VCaP (cell line): ENCODE results near the gene SLC24A3.

Source experiments
- H3K27ac ChIP-seq: fragments of 450-650 bp; 2 replicates; pipeline ENCODE4 v1.5.1; 2017
- CTCF ChIP-seq: fragments of 450-650 bp; conservative IDR thresholded peaks from 2 replicates; pipeline ENCODE4 v1.5.1; 2017; ENCODE audit warnings: mild to moderate bottlenecking, moderate library complexity

SLC24A3 gene

GRCh38 chr20:19212469-19212815, at the start of gene SLC24A3:
Gene SLC24A3 (plus strand): TSS chr20:19212642.
- TF ChIP-seq CTCF = no peak
- H3K27ac ChIP-seq = peak within 1 kb of the TSS; percentile 81

DNA sequence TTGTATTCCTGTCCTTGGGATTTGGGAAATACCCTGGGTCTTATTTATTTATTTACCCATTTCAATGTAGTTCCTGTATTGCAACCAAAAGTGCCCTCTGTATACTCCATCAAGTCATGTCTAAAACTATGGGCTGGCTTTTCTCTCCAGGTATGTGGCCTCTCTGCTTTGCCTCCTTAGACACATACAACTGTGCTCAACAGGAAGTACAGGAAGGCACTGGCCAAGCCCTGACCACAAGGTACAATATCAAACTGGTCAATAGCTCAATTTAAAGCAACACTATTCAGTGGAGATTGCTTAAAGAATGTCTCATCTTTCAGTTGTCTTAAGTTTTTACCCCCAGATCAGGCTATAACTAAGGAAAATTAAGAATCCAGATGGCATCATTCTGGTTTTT, 42.3 kb upstream of the SLC24A3 start:
- no peak for TF ChIP-seq CTCF
- H3K27ac ChIP-seq = no peak overlapping the region

- no peak overlapping the region for H3K27ac ChIP-seq
- TF ChIP-seq CTCF = no peak
Observed at GRCh38 chr20:19172637-19173036, 39.8 kb upstream of the SLC24A3 start.

DNA sequence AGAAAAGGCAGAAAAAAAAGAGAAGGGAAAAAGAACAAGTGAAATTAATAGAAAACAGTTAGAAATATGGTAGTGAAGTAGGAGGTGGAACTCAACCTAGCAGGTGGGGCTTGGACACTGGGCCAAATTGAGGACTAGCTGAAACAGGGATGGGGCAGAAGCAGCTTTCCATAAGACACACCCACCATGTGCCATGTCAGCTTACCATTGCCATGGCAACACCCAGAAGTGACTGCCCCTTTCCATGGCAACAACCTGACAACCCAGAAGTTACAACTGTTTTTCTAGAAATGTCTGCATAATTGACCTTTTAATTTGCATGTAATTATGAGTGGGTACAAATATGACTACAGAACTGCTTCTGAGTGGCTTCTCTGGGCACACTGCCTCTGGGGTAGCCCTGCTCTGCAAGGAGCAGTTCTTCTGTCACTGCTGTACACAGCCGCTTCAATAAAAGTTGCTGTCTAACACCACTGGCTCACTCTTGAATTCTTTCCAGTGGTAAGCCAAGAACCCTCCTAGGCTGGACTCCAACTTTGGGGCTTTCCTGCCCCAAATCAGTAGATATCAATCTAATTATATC, 35.9 kb upstream of the SLC24A3 start:
- H3K27ac ChIP-seq = no peak overlapping the region
- TF ChIP-seq CTCF = no peak

GRCh38 chr20:19181552-19181951, 30.9 kb upstream of the SLC24A3 start:
- no peak for TF ChIP-seq CTCF
- no peak overlapping the region for H3K27ac ChIP-seq

DNA sequence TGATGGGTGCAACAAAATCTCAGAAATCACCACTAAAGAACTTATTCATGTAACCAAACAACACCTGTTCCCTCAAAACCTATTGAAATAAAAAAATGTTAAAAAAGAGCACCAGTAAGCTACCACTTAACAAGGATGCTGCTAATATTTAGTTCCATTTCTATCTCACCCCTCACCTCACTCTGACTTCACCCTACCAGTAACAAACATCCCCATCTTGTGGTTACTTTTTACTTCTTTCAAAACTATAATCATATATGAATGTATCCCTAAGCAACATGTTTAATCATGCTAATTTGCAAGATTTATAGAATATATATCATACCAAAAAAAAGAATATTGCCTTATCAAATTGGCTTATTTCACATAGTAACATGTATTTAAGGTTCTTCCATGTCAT, 27.4 kb upstream of the SLC24A3 start:
- peak; percentile 36; the same call in 1 of the 2 replicates for TF ChIP-seq CTCF
- H3K27ac ChIP-seq = no peak overlapping the region

DNA sequence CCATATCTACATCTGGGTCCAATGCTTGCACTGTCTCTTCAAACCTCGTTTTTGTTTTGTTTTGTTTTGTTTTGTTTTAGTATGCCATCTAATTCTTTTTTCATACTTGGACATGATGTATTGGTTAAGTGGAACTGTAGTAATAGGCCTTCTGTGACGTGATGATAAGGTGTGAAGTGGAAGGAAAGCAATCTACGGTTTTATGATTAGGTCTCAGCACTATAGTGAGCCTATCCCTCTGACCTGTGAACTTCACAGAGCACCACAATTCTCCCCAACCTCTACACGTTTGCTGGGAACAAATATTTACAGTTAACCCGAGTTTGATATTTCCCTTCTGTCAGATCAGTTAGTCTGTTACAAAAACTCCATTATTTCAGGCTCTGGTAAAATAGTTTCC, 19.1 kb upstream of the SLC24A3 start:
- TF ChIP-seq CTCF = no peak
- H3K27ac ChIP-seq = no peak overlapping the region

DNA sequence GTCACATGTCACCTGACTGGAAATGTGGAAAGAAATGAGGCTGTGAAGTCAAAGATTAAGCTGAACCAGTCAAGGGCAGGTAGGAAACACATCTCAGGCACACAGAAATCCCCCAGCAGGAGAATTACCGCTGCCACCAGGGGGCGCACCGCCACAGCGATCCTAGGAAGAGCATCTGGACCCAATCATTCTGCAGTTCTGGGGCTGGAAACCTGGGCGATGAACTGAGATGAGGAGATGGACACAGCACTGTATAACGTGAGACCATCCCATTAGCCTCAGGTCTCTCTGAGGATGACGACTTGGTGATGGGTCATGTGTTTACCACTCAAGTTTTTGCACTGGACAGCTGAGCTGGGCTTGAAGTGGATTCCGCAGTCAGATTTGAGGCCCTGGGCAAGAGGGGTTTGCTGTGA, 6.5 kb upstream of the SLC24A3 start:
- peak; percentile 97 for TF ChIP-seq CTCF
- no peak overlapping the region for H3K27ac ChIP-seq
